Measurements from ENCODE around the gene PRUNE2. TPM values are rescaled to one million over a fixed set of nuclear protein-coding genes. Genes with fewer than 3 reads are reported as not detected.

Gene PRUNE2
- total and polyA plus RNA-seq, 12 donors: 0.87 to 5.7 (median 1.6) TPM

DNA sequence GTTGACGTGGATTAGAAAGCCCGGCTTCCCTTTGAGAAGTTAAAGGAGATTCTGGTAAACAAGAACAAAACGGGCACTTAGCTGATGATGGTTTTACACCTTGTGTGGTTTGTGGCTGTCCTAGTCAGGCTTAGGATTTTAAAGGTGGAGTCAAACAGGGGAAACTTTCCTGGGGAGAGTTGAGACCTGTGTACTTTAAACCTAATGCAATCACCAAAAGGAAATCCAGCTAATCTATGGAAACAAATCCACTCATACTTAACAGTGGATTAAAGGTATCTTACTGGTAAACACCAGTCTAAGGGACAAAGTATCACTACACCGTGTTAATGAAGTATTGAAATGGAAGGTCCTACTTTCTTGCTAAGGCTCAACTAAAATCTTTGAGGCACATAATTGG, 291.9 kb downstream of the PRUNE2 start:
- Histone ChIP-seq H3K27me3 (peaks cover 0 to 3% (median 0%) of the 10 kb centered on the region in 7 donors), H3K36me3 (no peaks in the 10 kb centered on the region), H3K9me3 (no peaks in the 10 kb centered on the region), H3K27ac (peak overlapping the region in 1 of 10 donors; percentile 88), H3K4me3 (peak overlapping the region in 1 of 10 donors; percentile 35), H3K4me1 (peaks cover 0 to 62% (median under 1%) of the 10 kb centered on the region in 9 donors)
- TF ChIP-seq, protein P1, sequence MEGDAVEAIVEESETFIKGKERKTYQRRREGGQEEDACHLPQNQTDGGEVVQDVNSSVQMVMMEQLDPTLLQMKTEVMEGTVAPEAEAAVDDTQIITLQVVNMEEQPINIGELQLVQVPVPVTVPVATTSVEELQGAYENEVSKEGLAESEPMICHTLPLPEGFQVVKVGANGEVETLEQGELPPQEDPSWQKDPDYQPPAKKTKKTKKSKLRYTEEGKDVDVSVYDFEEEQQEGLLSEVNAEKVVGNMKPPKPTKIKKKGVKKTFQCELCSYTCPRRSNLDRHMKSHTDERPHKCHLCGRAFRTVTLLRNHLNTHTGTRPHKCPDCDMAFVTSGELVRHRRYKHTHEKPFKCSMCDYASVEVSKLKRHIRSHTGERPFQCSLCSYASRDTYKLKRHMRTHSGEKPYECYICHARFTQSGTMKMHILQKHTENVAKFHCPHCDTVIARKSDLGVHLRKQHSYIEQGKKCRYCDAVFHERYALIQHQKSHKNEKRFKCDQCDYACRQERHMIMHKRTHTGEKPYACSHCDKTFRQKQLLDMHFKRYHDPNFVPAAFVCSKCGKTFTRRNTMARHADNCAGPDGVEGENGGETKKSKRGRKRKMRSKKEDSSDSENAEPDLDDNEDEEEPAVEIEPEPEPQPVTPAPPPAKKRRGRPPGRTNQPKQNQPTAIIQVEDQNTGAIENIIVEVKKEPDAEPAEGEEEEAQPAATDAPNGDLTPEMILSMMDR (IDR thresholded peaks at IDR 0.05): no peak
- 89 to 96% methylated on average over 4 of the region's 4 CpGs for WGBS, 2 donors
- intact Hi-C loops (cut with DNase I): no loop called here
- DNase-seq (no peak), ATAC-seq (no peak)

DNA sequence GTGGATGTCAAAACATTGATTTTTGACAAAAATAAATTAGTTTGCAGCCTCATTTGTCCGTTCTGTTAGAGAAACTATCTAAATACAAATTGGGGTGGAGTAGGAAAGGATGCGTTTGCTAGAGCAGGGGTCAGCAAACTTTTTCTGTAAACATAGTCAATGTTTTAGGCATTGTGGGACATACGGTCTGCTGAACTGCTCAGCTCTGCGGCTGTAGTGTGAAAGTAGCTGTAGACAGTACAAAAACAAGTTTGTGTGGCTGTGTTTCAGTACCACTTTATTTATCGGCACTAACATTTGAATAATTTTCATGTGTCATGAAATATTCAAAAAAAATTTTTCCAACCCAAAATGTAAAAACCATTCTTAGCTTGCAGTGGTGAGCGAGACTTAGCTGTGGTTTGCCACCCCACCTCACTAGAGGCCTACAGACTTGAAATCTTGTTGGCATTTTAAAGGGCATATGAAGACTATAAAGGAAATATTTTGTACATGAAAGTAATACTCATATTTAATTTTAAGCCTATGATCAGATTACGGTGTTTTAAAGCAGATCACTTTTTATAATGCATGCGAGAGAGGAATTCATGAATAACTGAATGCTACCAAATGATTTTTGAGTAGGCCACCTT, 292.6 kb downstream of the PRUNE2 start:
- no peak for ATAC-seq

DNA sequence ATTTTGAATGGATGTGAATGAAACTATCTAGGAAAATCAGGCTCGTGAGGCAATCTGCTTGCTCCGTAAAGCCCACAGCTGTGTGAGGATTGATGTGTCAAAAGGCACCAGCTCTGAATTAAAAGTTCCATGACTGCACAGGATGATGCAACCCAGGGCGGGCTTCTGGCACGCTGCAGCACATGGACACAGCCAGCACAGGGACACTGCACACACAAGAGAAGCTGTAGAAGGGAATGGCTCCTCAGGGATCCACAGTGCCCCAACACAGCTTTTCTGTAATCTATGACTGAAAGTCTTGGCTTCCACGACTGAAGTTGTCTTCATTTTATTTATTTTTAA, 295.9 kb downstream of the PRUNE2 start:
- 36 to 37% methylated on average over 5 of the region's 5 CpGs for WGBS, 2 donors
- intact Hi-C loops (cut with DNase I): no loop called here

More for the DNA sequence above, 292.6 kb downstream of the PRUNE2 start:
- TF ChIP-seq, protein P1 (IDR thresholded peaks at IDR 0.05): no peak
- WGBS, 2 donors: 93 to 94% methylated on average over 8 of the region's 8 CpGs
- H3K4me1 ChIP-seq: peaks cover 0 to 62% (median 0%) of the 10 kb centered on the region in 9 donors
- H3K36me3 ChIP-seq: no peaks in the 10 kb centered on the region
- DNase-seq: no peak
- no peak overlapping the region for H3K4me3 ChIP-seq
- H3K9me3 ChIP-seq: no peaks in the 10 kb centered on the region
- intact Hi-C loops (cut with DNase I): no loop called here
- H3K27me3 ChIP-seq: peaks cover 0 to 3% (median 0%) of the 10 kb centered on the region in 7 donors
- no peak overlapping the region for H3K27ac ChIP-seq

DNA sequence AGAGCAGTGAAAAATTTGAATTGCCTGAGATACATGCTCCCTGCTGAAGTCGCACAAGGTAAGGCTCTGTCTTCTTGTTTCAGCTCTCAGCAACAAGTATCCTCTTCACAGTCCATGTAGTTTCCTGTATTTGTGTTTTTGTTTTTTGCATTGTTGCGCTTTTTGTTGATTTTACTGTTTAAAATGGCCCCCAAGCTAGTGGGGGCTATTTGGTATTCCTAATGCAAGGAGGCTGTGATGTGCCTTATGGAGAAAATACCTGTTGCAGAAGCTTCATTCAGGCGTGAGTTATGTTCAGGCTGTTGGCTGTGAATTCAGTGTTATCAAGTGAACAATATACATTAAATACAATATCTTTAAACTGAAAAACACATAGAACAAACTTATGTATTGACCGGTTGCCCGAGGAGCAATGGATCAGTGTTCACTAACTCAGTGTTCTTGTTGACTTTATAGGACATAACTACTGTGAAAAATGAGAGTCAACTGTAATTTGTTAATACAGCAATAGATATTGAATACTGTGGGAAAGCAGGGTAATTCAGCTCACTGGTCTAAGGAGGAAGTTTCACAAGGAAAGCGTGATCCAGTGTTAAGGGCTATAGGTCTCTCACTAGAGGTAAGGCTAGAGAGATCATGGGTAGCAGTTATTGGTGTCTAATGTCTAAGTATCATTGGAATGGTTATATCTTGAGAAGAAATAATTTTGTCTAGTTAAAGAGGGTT, 296.5 kb downstream of the PRUNE2 start:
- Histone ChIP-seq H3K36me3 (no peaks in the 10 kb centered on the region), H3K4me3 (no peak overlapping the region), H3K9me3 (no peaks in the 10 kb centered on the region), H3K4me1 (peaks cover 0 to 46% (median 0%) of the 10 kb centered on the region in 9 donors), H3K27me3 (no peaks in the 10 kb centered on the region), H3K27ac (peak overlapping the region in 1 of 10 donors; percentile 70)
- ATAC-seq: peak in 2 of 8 donors; percentile 9 to 17
- TF ChIP-seq, protein P1 (IDR thresholded peaks at IDR 0.05): no peak
- no peak for DNase-seq
- 92% methylated on average over 6 of the region's 6 CpGs for WGBS, 2 donors
- intact Hi-C loops (cut with DNase I): no loop called here

More for the DNA sequence above, 295.9 kb downstream of the PRUNE2 start:
- TF ChIP-seq, protein P1 (IDR thresholded peaks at IDR 0.05): no peak
- DNase-seq: peak; percentile 54 to 68
- ATAC-seq: peak; percentile 86 to 98 (median 94)
- H3K9me3 ChIP-seq: no peaks in the 10 kb centered on the region
- peaks cover 0 to 52% (median 0%) of the 10 kb centered on the region in 9 donors for H3K4me1 ChIP-seq
- H3K27me3 ChIP-seq: peaks cover 0 to under 1% (median 0%) of the 10 kb centered on the region in 7 donors
- H3K4me3 ChIP-seq: no peak overlapping the region
- H3K27ac ChIP-seq: peak overlapping the region in 1 of 10 donors; percentile 70
- H3K36me3 ChIP-seq: no peaks in the 10 kb centered on the region

Measured in heart right ventricle (tissue), 16 donors.